Measurements from ENCODE around the gene NUBPL.

GRCh38 chr14:31592631-31593030 is 31.4 kb downstream of the NUBPL start:
- TF ChIP-seq YY1 (IDR thresholded peaks at IDR 0.05; ENCODE audit: insufficient read depth, insufficient read length) (no peak), ZNF274 (IDR thresholded peaks at IDR 0.05; ENCODE audit: low read depth, low read length) (no peak), SUZ12 (IDR thresholded peaks at IDR 0.05; ENCODE audit: extremely low read depth, insufficient read depth, insufficient read length) (no peak)
